IMR-90 (cell line): ENCODE measurements around the gene CTIF. TPM values are rescaled to one million over a fixed set of nuclear protein-coding genes. Genes with fewer than 3 reads are reported as not detected.

Experiments
- CEBPB ChIP-seq: IDR thresholded peaks from 2 replicates; pipeline ENCODE4 v1.6.1; 2012; ENCODE audit warnings: low read depth, low read length, improper control_type of control experiment
- CTCF ChIP-seq: conservative IDR thresholded peaks from 2 replicates; pipeline ENCODE4 v1.5.1; 2012; ENCODE audit warnings: mild to moderate bottlenecking, low read depth, low read length, improper control_type of control experiment
- MAZ ChIP-seq: IDR thresholded peaks from 2 replicates; pipeline ENCODE4 v1.6.1; 2012; ENCODE audit warnings: low read depth, mild to moderate bottlenecking, low read length, improper control_type of control experiment, moderate library complexity, borderline replicate concordance
- RCOR1 ChIP-seq: IDR thresholded peaks from 2 replicates; pipeline ENCODE4 v1.6.1; 2012; ENCODE audit warnings: mild to moderate bottlenecking, low read length, improper control_type of control experiment; ENCODE audit not compliant: insufficient replicate concordance
- RFX5 ChIP-seq: IDR thresholded peaks from 2 replicates; pipeline ENCODE4 v1.8.0; 2012; ENCODE audit warnings: low read depth, mild to moderate bottlenecking, low read length, moderate library complexity
- polyA plus RNA-seq, 3 experiments: library from polyadenylated mRNA; depleted of rRNA; stranded (reverse); fragments of >200 nt; gene quantifications; 2 replicates each; pipeline ENCODE4 v1.2.3, GENCODE V29; 2012; ENCODE audit warnings: low replicate concordance in 1 of 3
- total RNA-seq: library from RNA; depleted of rRNA; stranded (reverse); fragments of >200 nt; gene quantifications from 2 replicates; pipeline ENCODE4 v1.2.3, GENCODE V29; 2012

The CTIF gene
- total and polyA plus RNA-seq, 2 of the 4 experiments (the other 2 are of a cell fraction), result 25.1 to 57.0 TPM

- no peak for TF ChIP-seq CEBPB
- no peak for TF ChIP-seq RFX5
- TF ChIP-seq MAZ, result no peak
- no peak for TF ChIP-seq RCOR1
- TF ChIP-seq CTCF, result no peak
Measured at GRCh38 chr18:48861181-48861708, 322.4 kb downstream of the CTIF start (continued).
